CD14-positive monocyte (primary cell): ENCODE data around the gene CSTF1. TPM values are rescaled to one million over a fixed set of nuclear protein-coding genes. Genes with fewer than 3 reads are reported as not detected.

Experiments used
- DNase-seq, 3 donors: peaks; one replicate each; pipeline ENCODE4 v3.0.0-alpha.2; 2011 to 2022
- H2AFZ ChIP-seq: 2 replicates; pipeline ENCODE4 v1.6.0; 2012; ENCODE audit warnings: mild to moderate bottlenecking, low read depth, low read length, inconsistent platforms; ENCODE audit not compliant: insufficient read depth, poor library complexity, severe bottlenecking
- H3K27ac ChIP-seq, 2 donors: 1 replicate in 1 of 2; 2 replicates in 1 of 2; pipeline ENCODE4 v1.5.1; 2012 to 2013; ENCODE audit warnings: low read length in 2 of 2, control low read depth in 1 of 2, inconsistent platforms in 1 of 2, low read depth in 1 of 2, mild to moderate bottlenecking in 1 of 2
- H3K27me3 ChIP-seq, 2 donors: one replicate each; pipeline versions ENCODE4 v1.6.0 to v1.6.1; 2011 to 2013; ENCODE audit warnings: low read length in 2 of 2; ENCODE audit not compliant: control insufficient read depth in 2 of 2, insufficient read depth in 2 of 2
- H3K36me3 ChIP-seq, 2 donors: replicated peaks in 1 of 2; 1 replicate in 1 of 2; 2 replicates in 1 of 2; pipeline versions ENCODE4 v1.5.1 to v1.6.1; 2012 to 2013; ENCODE audit warnings: low read length in 2 of 2, control low read depth in 1 of 2, inconsistent platforms in 1 of 2, mild to moderate bottlenecking in 1 of 2; ENCODE audit not compliant: insufficient read depth in 2 of 2, control insufficient read depth in 1 of 2
- H3K4me1 ChIP-seq, 2 donors: 1 replicate in 1 of 2; 2 replicates in 1 of 2; pipeline versions ENCODE4 v1.5.1 to v1.6.1; 2012 to 2013; ENCODE audit warnings: low read length in 2 of 2, control low read depth in 1 of 2, inconsistent platforms in 1 of 2, mild to moderate bottlenecking in 1 of 2, moderate library complexity in 1 of 2; ENCODE audit not compliant: insufficient read depth in 2 of 2, control insufficient read depth in 1 of 2
- H3K4me2 ChIP-seq: replicated peaks from 2 replicates; pipeline ENCODE3; 2012; ENCODE audit warnings: low read length, moderate library complexity, mild to moderate bottlenecking; ENCODE audit not compliant: poor library complexity, severe bottlenecking; ENCODE audit errors: extremely low read depth
- H3K4me3 ChIP-seq, 3 experiments: fragments of 200-600 bp in 1 of 3; sonication (generic) in 1 of 3; replicated peaks in 1 of 3; 1 replicate in 2 of 3; 2 replicates in 1 of 3; pipeline ENCODE4 v1.5.1; 2011 to 2013; ENCODE audit warnings: low read length in 3 of 3, mild to moderate bottlenecking in 3 of 3, control low read depth in 2 of 3, low read depth in 2 of 3, inconsistent platforms in 1 of 3, moderate library complexity in 1 of 3
- H3K79me2 ChIP-seq: 2 replicates; pipeline ENCODE4 v1.6.0; 2012; ENCODE audit warnings: mild to moderate bottlenecking, control low read depth, inconsistent platforms, low read length, moderate library complexity; ENCODE audit not compliant: insufficient read depth
- H3K9ac ChIP-seq: 2 replicates; pipeline ENCODE4 v1.6.0; 2017; ENCODE audit warnings: low read length, mild to moderate bottlenecking; ENCODE audit not compliant: insufficient read depth, poor library complexity, severe bottlenecking
- H3K9me3 ChIP-seq, 2 donors: replicated peaks in 1 of 2; 1 replicate in 1 of 2; 2 replicates in 1 of 2; pipeline versions ENCODE4 v1.5.1 to v1.6.1; 2012 to 2013; ENCODE audit warnings: low read length in 2 of 2, control low read depth in 1 of 2; ENCODE audit not compliant: control insufficient read depth in 1 of 2, insufficient read depth in 1 of 2
- H4K20me1 ChIP-seq: 2 replicates; pipeline ENCODE4 v1.6.0; 2012; ENCODE audit warnings: mild to moderate bottlenecking, low read length, control low read depth, moderate library complexity; ENCODE audit not compliant: insufficient read depth
- H3K27ac Mint-ChIP-seq, 7 donors: one replicate each; pipeline ENCODE4 v1.8.0; 2020; ENCODE audit warnings: mild to moderate bottlenecking in 7 of 7, mixed read lengths in 7 of 7, moderate library complexity in 6 of 7, inconsistent platforms in 2 of 7
- H3K27me3 Mint-ChIP-seq, 3 donors: one replicate each; pipeline ENCODE4 v1.8.0; 2021 to 2022; ENCODE audit warnings: low read depth in 3 of 3, mild to moderate bottlenecking in 3 of 3, mixed read lengths in 3 of 3, moderate library complexity in 3 of 3, inconsistent platforms in 1 of 3
- H3K36me3 Mint-ChIP-seq, 2 donors: one replicate each; pipeline ENCODE4 v1.8.0; 2020; ENCODE audit warnings: mixed read lengths in 2 of 2, inconsistent platforms in 1 of 2, mild to moderate bottlenecking in 1 of 2
- H3K4me1 Mint-ChIP-seq: one replicate; pipeline ENCODE4 v1.8.0; 2020; ENCODE audit warnings: mild to moderate bottlenecking, mixed read lengths
- H3K4me3 Mint-ChIP-seq, 2 donors: one replicate each; pipeline ENCODE4 v1.8.0; 2020; ENCODE audit warnings: mild to moderate bottlenecking in 2 of 2, mixed read lengths in 2 of 2, moderate library complexity in 1 of 2
- H3K9me3 Mint-ChIP-seq, 7 donors: one replicate each; pipeline ENCODE4 v1.8.0; 2020 to 2022; ENCODE audit warnings: mixed read lengths in 7 of 7, mild to moderate bottlenecking in 6 of 7, moderate library complexity in 6 of 7, inconsistent platforms in 2 of 7
- CTCF ChIP-seq: fragments of 200-600 bp; IDR thresholded peaks from one replicate; pipeline ENCODE4 v1.8.0; 2022; ENCODE audit warnings: antibody characterized with exemption, mild to moderate bottlenecking
- WGBS: methylation state at CpG from one replicate; pipeline ENCODE4 v1.1.5; 2013; ENCODE audit warnings: missing lambda C conversion rate; ENCODE audit not compliant: insufficient coverage; 5-methylcytosine and 5-hydroxymethylcytosine counted together
- intact Hi-C, 2 donors: fragments of 100-400 bp; cut with micrococcal nuclease; formaldehyde crosslinking; loops; one replicate each; pipeline versions ENCODE4 v1.15.0 to v1.15.1; 2023
- polyA plus RNA-seq, 3 donors: library from polyadenylated mRNA; depleted of rRNA in 1 of 3; unstranded in 2 of 3; stranded (reverse) in 1 of 3; fragments of 300-500 nt in 2 of 3; fragments of >200 nt in 1 of 3; fragmentation: Illumina TruSeq in 2 of 3; gene quantifications; 1 replicate in 2 of 3; 2 replicates in 1 of 3; pipeline ENCODE4 v1.2.3, GENCODE V29; 2012 to 2021

The CSTF1 gene
- polyA plus RNA-seq, 3 donors = 7.7 to 15.7 (median 10.7) TPM

DNA sequence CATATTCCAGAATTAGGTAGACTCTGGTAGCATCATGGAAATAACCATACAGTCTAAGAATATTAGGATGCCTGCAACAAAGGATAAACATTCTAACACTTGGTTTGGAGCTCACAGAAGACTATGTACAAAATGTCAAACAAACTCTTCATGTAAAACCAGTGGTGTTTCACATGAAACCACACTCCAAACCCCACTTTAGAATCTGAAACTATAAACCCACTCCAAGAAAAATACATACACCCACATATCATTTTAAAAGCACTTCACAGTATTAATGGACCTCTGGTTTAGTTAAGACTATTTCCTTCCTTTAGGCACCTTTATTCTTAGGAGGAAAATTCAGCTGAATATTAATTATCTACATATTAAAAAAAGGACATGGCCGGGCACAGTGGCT lies 10.9 kb upstream of the CSTF1 start:
- Histone ChIP-seq H3K4me3 (no peak overlapping the region), H2AFZ (no peak overlapping the region), H3K79me2 (peaks cover 98% of the 10 kb centered on the region), H4K20me1 (no peaks in the 10 kb centered on the region), H3K27ac (peak overlapping the region in 1 of 2 donors; percentile 50), H3K36me3 (peaks cover 31 to 66% of the 10 kb centered on the region in 2 donors), H3K27me3 (no peaks in the 10 kb centered on the region), H3K4me1 (peaks cover 9% of the 10 kb centered on the region in 2 donors), H3K9me3 (no peaks in the 10 kb centered on the region), H3K9ac (no peak overlapping the region), H3K4me2 (no peak overlapping the region)
- DNase-seq = no peak
- intact Hi-C loops = no loop called here
- H3K4me1 Mint-ChIP-seq = peaks cover 22% of the 10 kb centered on the region
- H3K9me3 Mint-ChIP-seq = peaks cover 0 to 3% (median 0%) of the 10 kb centered on the region in 7 donors
- TF ChIP-seq CTCF = no peak
- peaks cover 42 to 62% of the 10 kb centered on the region in 2 donors for H3K36me3 Mint-ChIP-seq
- H3K27ac Mint-ChIP-seq = peak overlapping the region in 3 of 7 donors; percentile 19 to 74 (median 71)
- H3K27me3 Mint-ChIP-seq = peaks cover 0 to 3% (median 0%) of the 10 kb centered on the region in 3 donors
- H3K4me3 Mint-ChIP-seq = no peak overlapping the region
- no CpG with 5 or more reads among the region's 1 CpG for WGBS

- Histone ChIP-seq H3K4me1 (no peaks in the 10 kb centered on the region), H3K79me2 (peaks cover 97% of the 10 kb centered on the region), H2AFZ (no peak overlapping the region), H3K27me3 (no peaks in the 10 kb centered on the region), H4K20me1 (no peaks in the 10 kb centered on the region), H3K27ac (peak overlapping the region in 1 of 2 donors; percentile 34), H3K36me3 (peaks cover 34 to 78% of the 10 kb centered on the region in 2 donors), H3K9ac (no peak overlapping the region), H3K4me2 (no peak overlapping the region), H3K9me3 (no peaks in the 10 kb centered on the region), H3K4me3 (no peak overlapping the region)
- H3K36me3 Mint-ChIP-seq = peaks cover 49 to 67% of the 10 kb centered on the region in 2 donors
- TF ChIP-seq CTCF = no peak
- 92% methylated on average over 3 of the region's 4 CpGs for WGBS
- DNase-seq = no peak
- no peak overlapping the region for H3K4me3 Mint-ChIP-seq
- peaks cover 14% of the 10 kb centered on the region for H3K4me1 Mint-ChIP-seq
- H3K9me3 Mint-ChIP-seq = peaks cover 0 to 3% (median 0%) of the 10 kb centered on the region in 7 donors
- intact Hi-C loops = no loop called here
- peak overlapping the region in 3 of 7 donors; percentile 11 to 58 (median 36) for H3K27ac Mint-ChIP-seq
- H3K27me3 Mint-ChIP-seq = peaks cover 0 to 3% (median 0%) of the 10 kb centered on the region in 3 donors
Measured at GRCh38 chr20:56382696-56383095, 9.7 kb upstream of the CSTF1 start.
